ENCODE results near the gene FHL3.
A peak's percentile ranks its signal among the peaks of the same experiment; 100 is the strongest.
"Not testable (repeated sequence)": the region's sequence is repeated elsewhere in the genome, so short reads cannot be mapped to it uniquely, and the experiment has no call there.

FHL3 gene

DNA sequence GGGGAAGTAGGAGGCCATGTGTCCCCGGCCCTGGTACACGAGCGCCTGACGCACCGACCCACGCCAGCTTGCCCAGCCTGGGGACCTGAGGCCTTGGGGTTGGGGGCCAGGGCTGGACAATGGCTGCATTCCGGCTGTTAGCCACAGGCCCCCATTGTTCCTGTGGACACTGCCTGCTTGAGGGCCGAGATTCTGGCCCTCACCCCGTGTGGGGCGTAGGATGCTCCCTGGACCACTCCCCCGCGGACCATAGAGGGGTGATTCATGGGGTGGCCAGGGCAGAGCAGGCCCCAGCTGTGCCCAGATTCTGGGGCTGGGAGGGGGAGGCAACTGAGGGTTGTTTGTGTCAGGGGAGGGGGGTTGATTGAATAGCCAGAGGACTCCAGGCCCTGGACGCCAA, 29.6 kb upstream of the FHL3 start:
- H3K4me3 ChIP-seq (ENCODE audit: low read depth, low read length), result no peak overlapping the region
- H3K36me3 ChIP-seq, result no peaks in the 10 kb centered on the region
- TF ChIP-seq, protein P1, sequence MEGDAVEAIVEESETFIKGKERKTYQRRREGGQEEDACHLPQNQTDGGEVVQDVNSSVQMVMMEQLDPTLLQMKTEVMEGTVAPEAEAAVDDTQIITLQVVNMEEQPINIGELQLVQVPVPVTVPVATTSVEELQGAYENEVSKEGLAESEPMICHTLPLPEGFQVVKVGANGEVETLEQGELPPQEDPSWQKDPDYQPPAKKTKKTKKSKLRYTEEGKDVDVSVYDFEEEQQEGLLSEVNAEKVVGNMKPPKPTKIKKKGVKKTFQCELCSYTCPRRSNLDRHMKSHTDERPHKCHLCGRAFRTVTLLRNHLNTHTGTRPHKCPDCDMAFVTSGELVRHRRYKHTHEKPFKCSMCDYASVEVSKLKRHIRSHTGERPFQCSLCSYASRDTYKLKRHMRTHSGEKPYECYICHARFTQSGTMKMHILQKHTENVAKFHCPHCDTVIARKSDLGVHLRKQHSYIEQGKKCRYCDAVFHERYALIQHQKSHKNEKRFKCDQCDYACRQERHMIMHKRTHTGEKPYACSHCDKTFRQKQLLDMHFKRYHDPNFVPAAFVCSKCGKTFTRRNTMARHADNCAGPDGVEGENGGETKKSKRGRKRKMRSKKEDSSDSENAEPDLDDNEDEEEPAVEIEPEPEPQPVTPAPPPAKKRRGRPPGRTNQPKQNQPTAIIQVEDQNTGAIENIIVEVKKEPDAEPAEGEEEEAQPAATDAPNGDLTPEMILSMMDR (IDR thresholded peaks at IDR 0.05; ENCODE audit: low read depth, low read length), result no peak
- no peak overlapping the region for H3K27ac ChIP-seq
- no peak for DNase-seq
- H3K9me3 ChIP-seq (ENCODE audit: severe bottlenecking), result no peaks in the 10 kb centered on the region
- no peaks in the 10 kb centered on the region for H3K27me3 ChIP-seq (ENCODE audit: insufficient read depth, low read depth, severe bottlenecking)

DNA sequence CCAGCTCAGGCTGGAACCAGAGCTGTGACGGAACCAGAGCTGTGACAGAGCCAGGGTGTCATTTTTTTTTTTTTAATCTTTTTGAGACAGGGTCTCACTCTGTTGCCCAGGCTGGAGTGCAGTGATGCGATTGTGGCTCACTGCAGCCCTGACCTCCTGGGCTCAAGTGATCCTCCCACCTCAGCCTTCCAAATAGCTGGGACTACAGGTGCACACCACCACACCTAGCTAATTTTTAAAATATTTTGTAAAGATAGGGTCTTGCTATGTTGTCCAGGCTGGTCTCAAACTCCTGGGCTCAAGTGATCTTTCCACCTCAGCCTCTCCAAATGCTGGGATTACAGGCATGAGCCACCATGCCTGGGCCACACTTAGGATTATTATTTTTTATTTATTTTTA, 27.7 kb upstream of the FHL3 start:
- not testable (repeated sequence) for H3K36me3 ChIP-seq; DNase-seq; H3K27me3 ChIP-seq (ENCODE audit: insufficient read depth, low read depth, severe bottlenecking); H3K9me3 ChIP-seq (ENCODE audit: severe bottlenecking); H3K27ac ChIP-seq; H3K4me3 ChIP-seq (ENCODE audit: low read depth, low read length)

DNA sequence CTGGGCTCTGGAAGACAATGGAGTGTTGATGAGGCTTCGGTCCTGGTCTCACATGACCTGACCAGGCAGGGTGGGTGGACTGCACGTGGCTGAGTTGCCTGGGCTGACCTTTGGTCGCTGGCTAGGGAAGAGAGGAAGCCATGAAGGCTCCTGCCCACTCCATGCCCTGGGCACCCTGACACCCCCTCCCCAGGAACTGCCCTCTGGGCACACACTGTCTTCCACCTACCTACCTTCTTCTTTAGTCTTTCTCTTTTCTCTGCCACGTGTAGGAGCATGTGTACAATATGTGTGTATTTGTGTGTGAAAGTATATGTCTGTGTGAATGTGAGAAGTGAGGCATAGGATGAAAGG, 26.2 kb upstream of the FHL3 start:
- DNase-seq, result no peak

DNA sequence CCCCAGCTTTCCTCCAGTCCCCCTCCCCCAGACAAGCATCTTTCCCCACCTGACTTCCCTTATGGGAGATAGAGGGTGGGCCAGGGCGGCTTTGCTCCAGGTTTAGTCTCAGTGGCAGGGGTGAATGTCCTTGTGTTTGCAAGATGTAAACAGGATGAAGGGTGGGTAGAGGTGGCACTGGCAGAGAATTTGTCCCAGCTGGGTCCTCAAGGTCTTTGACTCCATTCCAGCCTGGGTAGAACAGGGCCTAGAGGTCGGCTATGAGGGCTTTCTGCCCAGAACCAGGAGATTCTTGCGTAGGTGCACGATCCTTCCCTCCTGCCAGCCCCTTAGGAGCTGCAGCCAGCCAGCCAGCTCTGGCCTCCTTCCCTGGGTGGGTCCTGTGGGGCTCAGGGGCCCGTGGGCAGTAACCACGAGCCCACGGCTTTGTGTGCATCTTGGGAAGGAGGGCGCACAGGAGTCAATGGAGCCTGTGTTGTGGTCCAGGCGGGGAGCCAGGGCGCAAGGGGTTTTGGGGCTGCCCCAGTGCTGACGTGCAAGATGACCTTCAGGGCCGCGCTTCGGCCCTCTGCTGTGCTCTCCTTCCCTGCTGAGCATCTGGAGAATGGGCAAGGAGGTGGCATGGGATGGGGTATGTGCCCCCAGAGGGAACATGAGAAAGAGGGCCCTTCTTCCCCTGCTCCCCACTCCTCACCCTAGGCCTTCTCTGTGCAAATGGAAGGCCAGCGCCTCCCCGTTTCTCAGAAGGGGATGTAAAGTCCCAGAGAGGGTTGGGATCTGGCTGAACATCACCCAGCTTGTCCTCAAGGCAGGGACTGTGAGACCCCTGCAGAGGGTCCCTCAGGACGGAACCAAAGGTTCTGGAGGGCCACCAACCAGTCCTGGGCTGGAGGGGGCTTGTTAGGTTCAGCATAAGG, 25.5 kb upstream of the FHL3 start:
- TF ChIP-seq, protein P1 (IDR thresholded peaks at IDR 0.05; ENCODE audit: low read depth, low read length), result no peak
- peaks cover 6% of the 10 kb centered on the region for H3K36me3 ChIP-seq
- H3K27me3 ChIP-seq (ENCODE audit: insufficient read depth, low read depth, severe bottlenecking), result no peaks in the 10 kb centered on the region
- no peak overlapping the region for H3K4me3 ChIP-seq (ENCODE audit: low read depth, low read length)
- peak overlapping the region; percentile 77 for H3K27ac ChIP-seq
- no peak for DNase-seq
- no peaks in the 10 kb centered on the region for H3K9me3 ChIP-seq (ENCODE audit: severe bottlenecking)

More for the DNA sequence above, 26.2 kb upstream of the FHL3 start:
- H3K27ac ChIP-seq, result no peak overlapping the region
- H3K36me3 ChIP-seq, result no peaks in the 10 kb centered on the region; the same call in 1 of the 2 replicates
- H3K27me3 ChIP-seq (ENCODE audit: insufficient read depth, low read depth, severe bottlenecking), result no peaks in the 10 kb centered on the region
- TF ChIP-seq, protein P1 (IDR thresholded peaks at IDR 0.05; ENCODE audit: low read depth, low read length), result no peak
- no peaks in the 10 kb centered on the region for H3K9me3 ChIP-seq (ENCODE audit: severe bottlenecking)
- no peak overlapping the region for H3K4me3 ChIP-seq (ENCODE audit: low read depth, low read length)

DNA sequence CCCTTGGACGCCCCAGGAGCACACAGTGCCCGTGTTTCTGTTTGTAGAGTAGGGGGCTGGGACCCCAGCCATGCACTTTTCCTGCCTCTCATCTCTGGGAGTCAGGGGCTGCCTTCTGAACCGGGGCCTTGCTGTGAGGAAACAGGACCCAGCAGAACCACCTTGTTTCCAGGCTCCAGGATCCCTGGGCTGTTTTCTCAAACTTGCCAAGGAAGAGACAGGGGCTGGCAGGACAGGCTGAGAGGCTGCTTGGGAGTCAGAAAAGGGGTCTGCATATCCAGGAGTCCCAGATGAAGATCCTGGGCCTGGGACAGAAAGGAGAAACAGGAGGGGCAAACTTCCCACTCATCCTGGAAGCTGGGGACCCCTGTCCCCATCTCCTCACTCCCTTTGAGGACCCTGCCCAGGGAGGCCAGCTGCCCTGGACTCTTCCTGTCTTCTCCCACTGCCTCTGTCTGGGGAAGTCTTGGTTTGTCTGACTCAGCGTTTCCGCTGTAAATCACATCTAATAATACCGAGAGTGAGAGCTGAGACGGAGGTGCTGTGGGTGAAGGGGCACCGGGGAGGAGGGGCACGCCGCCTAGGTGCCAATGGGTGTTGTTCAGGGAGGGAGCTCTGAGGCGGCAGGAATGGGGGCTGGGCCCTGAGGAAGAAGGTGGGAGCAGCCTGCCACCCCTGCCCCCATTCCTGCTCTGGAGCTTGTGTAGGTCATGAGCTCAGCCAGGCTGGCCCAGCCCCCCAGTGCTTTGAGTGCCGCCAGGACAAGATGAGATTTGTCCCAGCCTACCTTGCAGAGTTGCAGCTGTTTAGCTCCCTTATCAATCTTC, 24.6 kb upstream of the FHL3 start:
- DNase-seq, result peak; percentile 80
- H3K9me3 ChIP-seq (ENCODE audit: severe bottlenecking), result no peaks in the 10 kb centered on the region
- peaks cover 16% of the 10 kb centered on the region for H3K36me3 ChIP-seq
- H3K27ac ChIP-seq, result peak overlapping the region; percentile 77
- peak overlapping the region; percentile 27; the same call in 1 of the 2 replicates for H3K4me3 ChIP-seq (ENCODE audit: low read depth, low read length)
- H3K27me3 ChIP-seq (ENCODE audit: insufficient read depth, low read depth, severe bottlenecking), result no peaks in the 10 kb centered on the region
- TF ChIP-seq, protein P1 (IDR thresholded peaks at IDR 0.05; ENCODE audit: low read depth, low read length), result no peak

DNA sequence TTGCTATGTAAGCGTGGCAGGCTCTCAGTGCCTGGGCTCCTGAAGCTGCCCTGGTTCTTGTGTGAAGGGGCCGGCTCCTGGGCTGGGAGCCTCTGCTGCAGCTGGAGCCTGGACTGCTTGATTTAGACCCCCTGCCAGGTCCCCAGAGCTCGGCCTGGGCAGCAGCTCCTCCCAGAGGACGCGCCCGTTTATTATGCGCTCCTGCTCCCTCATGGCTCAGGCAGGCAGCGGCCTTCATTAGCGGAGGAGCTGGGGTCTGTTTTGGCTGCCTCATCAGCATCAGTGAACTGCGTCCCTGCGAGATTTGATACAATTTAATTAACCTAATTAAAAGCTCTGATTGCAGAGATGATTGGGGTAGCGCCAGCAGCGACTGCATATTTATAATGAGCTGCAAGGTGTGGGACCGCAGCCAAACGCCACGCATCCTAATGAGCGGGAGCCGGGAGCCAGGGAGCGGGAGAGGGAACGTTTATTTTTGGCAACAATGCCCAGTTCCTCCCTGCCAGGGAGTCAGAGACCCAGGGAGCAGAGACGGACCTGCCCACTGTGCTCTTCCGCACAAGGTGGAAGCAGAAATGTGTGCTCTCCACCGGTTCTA, 23.9 kb upstream of the FHL3 start:
- Histone ChIP-seq H3K9me3 (ENCODE audit: severe bottlenecking) (no peaks in the 10 kb centered on the region), H3K4me3 (ENCODE audit: low read depth, low read length) (no peak overlapping the region), H3K27ac (peak overlapping the region; percentile 77), H3K27me3 (ENCODE audit: insufficient read depth, low read depth, severe bottlenecking) (no peaks in the 10 kb centered on the region), H3K36me3 (peaks cover 19% of the 10 kb centered on the region)
- peak; percentile 65 for DNase-seq
- TF ChIP-seq, protein P1 (IDR thresholded peaks at IDR 0.05; ENCODE audit: low read depth, low read length), result peak; percentile 17; the same call in 1 of the 2 replicates
